Measurements from ENCODE around the gene GTF2H1.

DNA sequence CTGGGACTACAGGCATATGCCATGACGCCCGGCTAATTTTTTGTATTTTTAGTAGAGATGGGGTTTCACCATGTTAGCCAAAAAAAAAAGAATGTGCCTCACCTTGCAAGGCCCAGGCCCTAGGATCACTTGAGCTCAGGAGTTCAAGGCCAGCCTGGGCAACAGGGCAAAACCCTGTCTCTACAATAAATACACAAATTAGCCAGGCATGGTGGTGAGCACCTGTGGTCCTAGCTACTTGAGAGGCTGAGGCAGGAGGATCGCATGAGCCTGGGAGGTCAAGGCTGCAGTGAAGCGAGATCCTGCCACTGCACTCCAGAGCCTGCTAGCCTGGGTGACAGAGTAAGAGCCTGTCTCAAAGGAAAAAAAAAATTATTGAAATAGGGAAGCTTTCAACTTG lies 81.7 kb downstream of the GTF2H1 start:
- no peak for TF ChIP-seq EZH2 (IDR thresholded peaks at IDR 0.05)
- no peak for TF ChIP-seq POLR2AphosphoS5 (IDR thresholded peaks at IDR 0.05; ENCODE audit: borderline replicate concordance, low read depth, low read length)
- TF ChIP-seq FOXP2 (optimal IDR thresholded peaks at IDR 0.05; ENCODE audit: control extremely low read depth, extremely low read length, insufficient read depth) = no peak

Data from SK-N-MC (cell line).